Ascending aorta (tissue), 2 donors: Measurements from ENCODE around the gene TMEM219. TPM values are rescaled to one million over a fixed set of nuclear protein-coding genes. Genes with fewer than 3 reads are reported as not detected.

Source experiments
- DNase-seq, 2 donors: peaks; one replicate each; pipeline ENCODE4 v3.0.0-alpha.2; 2019; ENCODE audit warnings: low spot score in 2 of 2
- H3K27ac ChIP-seq, 2 donors: fragments of 200-600 bp; sonication (generic); one replicate each; pipeline ENCODE4 v1.5.1; 2016 to 2017; ENCODE audit warnings: mild to moderate bottlenecking in 1 of 2
- H3K27me3 ChIP-seq: fragments of 200-600 bp; sonication (generic); one replicate; pipeline ENCODE4 v1.5.1; 2017
- H3K36me3 ChIP-seq, 2 donors: fragments of 200-600 bp; sonication (generic); one replicate each; pipeline ENCODE4 v1.5.1; 2016
- H3K4me1 ChIP-seq, 2 donors: fragments of 200-600 bp; sonication (generic); one replicate each; pipeline ENCODE4 v1.5.1; 2016 to 2017; ENCODE audit warnings: mild to moderate bottlenecking in 1 of 2
- H3K4me3 ChIP-seq, 2 donors: fragments of 200-600 bp; sonication (generic); one replicate each; pipeline ENCODE4 v1.5.1; 2016 to 2017; ENCODE audit warnings: mild to moderate bottlenecking in 1 of 2
- H3K9me3 ChIP-seq, 2 donors: fragments of 200-600 bp; sonication (generic); one replicate each; pipeline ENCODE4 v1.5.1; 2016
- intact Hi-C: fragments of 100-400 bp; cut with DNase I; formaldehyde crosslinking; loops from one replicate; pipeline ENCODE4 v1.15.1; 2023
- total RNA-seq: library from RNA; depleted of rRNA; stranded (reverse); fragments of >200 nt; gene quantifications from one replicate; pipeline ENCODE4 v1.1.0, GENCODE V29; 2016
- TF ChIP-seq, protein P1 (sequence below), 3 experiments: fragments of 200-600 bp in 2 of 3; fragments of 450-650 bp in 1 of 3; sonication (generic) in 2 of 3; IDR thresholded peaks; one replicate each; pipeline ENCODE4 v1.5.1; 2016 to 2019; ENCODE audit warnings: antibody characterized with exemption in 3 of 3, mild to moderate bottlenecking in 1 of 3, moderate library complexity in 1 of 3

TMEM219 gene
- total RNA-seq, 1 donor from 2014 or later = 49.2 TPM

DNA sequence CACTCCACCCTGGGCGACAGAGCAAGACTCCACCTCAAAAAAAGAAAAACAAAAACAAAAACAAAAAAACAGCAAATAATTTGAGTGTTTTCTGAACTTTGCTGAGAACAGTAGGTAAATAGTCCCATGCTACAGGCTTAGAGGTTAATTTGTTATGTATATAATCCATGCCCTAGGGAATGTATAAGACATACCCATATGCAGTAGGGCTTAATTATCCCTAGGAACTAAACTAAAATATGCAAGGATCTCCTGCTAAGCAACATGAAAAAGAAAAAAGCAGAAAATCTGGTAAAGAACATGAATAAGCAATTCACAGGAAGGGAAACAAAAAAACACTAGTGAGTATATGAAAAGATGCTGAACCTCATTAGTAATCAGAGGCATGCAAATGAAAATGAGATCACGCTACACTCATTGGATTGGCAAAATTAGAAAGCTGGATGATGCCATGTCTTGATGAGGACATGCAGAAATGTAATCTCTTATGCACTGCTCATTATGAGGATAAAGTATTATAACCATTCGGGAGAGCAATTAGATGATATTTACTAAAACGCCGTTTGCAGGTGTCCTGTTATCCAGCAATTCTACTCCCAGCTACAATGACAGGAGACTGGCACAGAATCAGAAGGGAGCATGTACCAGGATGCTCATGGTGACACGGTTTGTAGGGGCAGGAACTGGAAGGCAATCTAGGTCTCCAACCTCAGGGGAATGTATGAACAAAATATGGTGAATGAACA is 41.4 kb upstream of the TMEM219 start:
- intact Hi-C loops = no loop called here
- TF ChIP-seq, protein P1, sequence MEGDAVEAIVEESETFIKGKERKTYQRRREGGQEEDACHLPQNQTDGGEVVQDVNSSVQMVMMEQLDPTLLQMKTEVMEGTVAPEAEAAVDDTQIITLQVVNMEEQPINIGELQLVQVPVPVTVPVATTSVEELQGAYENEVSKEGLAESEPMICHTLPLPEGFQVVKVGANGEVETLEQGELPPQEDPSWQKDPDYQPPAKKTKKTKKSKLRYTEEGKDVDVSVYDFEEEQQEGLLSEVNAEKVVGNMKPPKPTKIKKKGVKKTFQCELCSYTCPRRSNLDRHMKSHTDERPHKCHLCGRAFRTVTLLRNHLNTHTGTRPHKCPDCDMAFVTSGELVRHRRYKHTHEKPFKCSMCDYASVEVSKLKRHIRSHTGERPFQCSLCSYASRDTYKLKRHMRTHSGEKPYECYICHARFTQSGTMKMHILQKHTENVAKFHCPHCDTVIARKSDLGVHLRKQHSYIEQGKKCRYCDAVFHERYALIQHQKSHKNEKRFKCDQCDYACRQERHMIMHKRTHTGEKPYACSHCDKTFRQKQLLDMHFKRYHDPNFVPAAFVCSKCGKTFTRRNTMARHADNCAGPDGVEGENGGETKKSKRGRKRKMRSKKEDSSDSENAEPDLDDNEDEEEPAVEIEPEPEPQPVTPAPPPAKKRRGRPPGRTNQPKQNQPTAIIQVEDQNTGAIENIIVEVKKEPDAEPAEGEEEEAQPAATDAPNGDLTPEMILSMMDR (IDR thresholded peaks at IDR 0.05) = no peak

DNA sequence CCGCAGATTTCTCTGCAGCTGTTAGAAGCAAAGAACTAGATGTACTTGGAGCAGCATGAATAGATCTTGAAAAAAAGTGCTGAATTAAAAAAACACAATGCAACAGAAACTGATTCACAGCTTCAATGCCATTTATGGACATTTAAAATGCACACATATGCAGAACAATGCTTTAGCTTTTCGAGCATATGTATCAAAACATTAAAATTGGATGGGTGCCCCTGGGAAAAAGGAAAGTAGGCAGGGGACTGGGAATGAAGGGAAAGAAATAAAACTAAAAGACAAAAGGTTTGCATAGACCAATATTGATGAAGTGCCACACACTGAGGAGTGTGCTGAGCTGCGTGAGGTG is 40.9 kb upstream of the TMEM219 start:
- TF ChIP-seq, protein P1 (IDR thresholded peaks at IDR 0.05) = no peak
- Histone ChIP-seq H3K27ac (no peak overlapping the region), H3K4me3 (no peak overlapping the region), H3K4me1 (peaks cover 4 to 11% of the 10 kb centered on the region in 2 donors), H3K36me3 (peaks cover 34 to 49% of the 10 kb centered on the region in 2 donors), H3K27me3 (no peaks in the 10 kb centered on the region), H3K9me3 (no peaks in the 10 kb centered on the region)
- intact Hi-C loops = no loop called here
- no peak for DNase-seq

More for the DNA sequence above, 41.4 kb upstream of the TMEM219 start:
- H3K4me1 ChIP-seq = peaks cover 4 to 11% of the 10 kb centered on the region in 2 donors
- H3K27me3 ChIP-seq = no peaks in the 10 kb centered on the region
- no peak overlapping the region for H3K4me3 ChIP-seq
- H3K27ac ChIP-seq = no peak overlapping the region
- DNase-seq = no peak
- H3K9me3 ChIP-seq = no peaks in the 10 kb centered on the region
- H3K36me3 ChIP-seq = peaks cover 34 to 49% of the 10 kb centered on the region in 2 donors

DNA sequence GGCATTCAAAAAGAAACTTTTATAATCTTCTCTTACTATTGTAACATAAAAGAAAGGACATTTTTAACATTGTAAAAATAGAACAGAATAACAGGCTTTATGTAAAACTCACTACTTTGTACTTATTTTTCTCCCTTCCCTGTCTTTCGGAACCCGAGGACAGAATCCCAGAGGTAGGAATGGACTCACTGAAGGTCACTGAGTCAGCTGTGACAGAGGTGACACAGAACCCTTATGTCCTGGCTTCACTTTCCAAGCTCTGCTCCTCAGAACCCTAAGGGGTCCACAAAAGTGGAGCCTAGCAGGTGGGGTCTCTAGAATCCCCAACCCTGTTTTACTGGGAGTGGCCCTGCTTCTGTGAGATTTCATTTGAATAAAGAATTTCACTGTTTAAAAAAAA is 39.6 kb upstream of the TMEM219 start:
- H3K36me3 ChIP-seq = peaks cover 33 to 41% of the 10 kb centered on the region in 2 donors
- DNase-seq = no peak
- TF ChIP-seq, protein P1 (IDR thresholded peaks at IDR 0.05) = no peak
- peaks cover 11 to 16% of the 10 kb centered on the region in 2 donors for H3K4me1 ChIP-seq
- H3K9me3 ChIP-seq = no peaks in the 10 kb centered on the region
- H3K27me3 ChIP-seq = no peaks in the 10 kb centered on the region
- intact Hi-C loops = no loop called here
- no peak overlapping the region for H3K4me3 ChIP-seq
- no peak overlapping the region for H3K27ac ChIP-seq

DNA sequence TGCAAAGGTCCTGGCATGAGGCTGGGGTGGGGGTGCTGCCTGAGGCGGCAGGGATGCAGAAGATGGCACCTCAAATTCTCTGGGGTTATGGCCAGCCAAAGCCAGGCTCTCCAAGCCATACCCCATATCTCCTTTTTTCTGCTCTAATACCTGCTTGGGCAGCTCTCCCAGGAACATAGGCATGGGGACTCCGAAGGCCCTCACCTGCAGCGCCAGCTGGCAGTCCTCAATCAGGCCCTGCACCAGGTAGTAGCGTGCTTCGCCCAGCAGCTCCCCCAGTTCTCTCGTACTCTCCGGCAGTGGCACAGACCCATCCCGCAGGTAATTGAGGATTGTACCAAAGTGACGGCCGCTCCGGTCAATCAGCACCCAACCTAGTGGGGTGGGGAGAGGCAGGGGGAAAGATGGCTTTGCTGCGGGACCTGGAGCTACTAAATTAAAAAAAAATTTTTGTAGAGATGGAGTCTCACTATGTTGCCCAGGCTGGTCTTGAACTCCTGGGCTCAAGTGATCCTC is 38.8 kb upstream of the TMEM219 start:
- Histone ChIP-seq H3K27me3 (no peaks in the 10 kb centered on the region), H3K4me3 (no peak overlapping the region), H3K4me1 (peaks cover 11 to 17% of the 10 kb centered on the region in 2 donors), H3K9me3 (no peaks in the 10 kb centered on the region), H3K27ac (no peak overlapping the region), H3K36me3 (peaks cover 30 to 34% of the 10 kb centered on the region in 2 donors)
- DNase-seq = no peak
- intact Hi-C loops = no loop called here
- TF ChIP-seq, protein P1 (IDR thresholded peaks at IDR 0.05) = no peak

DNA sequence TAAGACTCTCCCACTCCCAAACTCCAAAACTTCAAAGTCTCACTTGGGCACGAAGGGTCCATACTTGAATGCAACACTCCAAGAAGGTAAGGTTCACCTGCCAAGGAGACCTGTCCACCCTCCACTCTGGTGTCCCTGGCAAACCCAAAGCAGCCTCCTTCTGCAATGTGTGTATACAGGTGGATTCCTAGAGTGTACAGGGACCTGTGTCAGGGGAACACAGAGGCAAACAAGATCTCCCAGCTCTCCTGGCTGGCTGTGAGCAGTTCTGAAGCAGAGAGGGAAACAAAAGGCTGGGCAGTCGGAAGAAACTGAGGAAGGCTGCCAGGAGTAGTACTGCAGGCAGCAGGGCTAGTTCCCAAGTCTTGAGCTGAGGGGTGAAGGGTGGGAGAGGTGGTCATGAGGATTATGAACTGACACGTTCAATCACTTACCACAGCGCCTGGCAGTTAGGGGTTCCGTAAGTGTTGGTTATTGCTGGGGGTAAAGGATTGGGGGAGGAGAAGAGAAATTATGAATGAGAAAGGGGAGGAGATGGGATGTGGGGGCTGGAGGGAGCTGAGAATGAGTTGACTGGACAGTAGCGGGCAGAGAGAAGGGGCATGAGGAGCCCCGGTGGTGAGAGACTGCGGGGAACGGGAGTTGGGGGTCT is 36.6 kb upstream of the TMEM219 start:
- Histone ChIP-seq H3K4me1 (peaks cover 11 to 17% of the 10 kb centered on the region in 2 donors), H3K36me3 (peaks cover 20 to 21% of the 10 kb centered on the region in 2 donors), H3K27ac (peak overlapping the region in 1 of 2 donors; percentile 75), H3K4me3 (peak overlapping the region; percentile 91 to 96), H3K9me3 (no peaks in the 10 kb centered on the region), H3K27me3 (no peaks in the 10 kb centered on the region)
- intact Hi-C loops = loop anchor here (5.0 kb wide), 2 partner anchors 118 to 452 kb away; partner anchors contain the start of gene MAZ
- no peak for DNase-seq
- TF ChIP-seq, protein P1 (IDR thresholded peaks at IDR 0.05) = no peak
